Loucy (cell line): ENCODE measurements around the gene ZNRF2.

Source experiments
- EZH2phosphoT487 ChIP-seq: fragments of 200-600 bp; IDR thresholded peaks from 2 replicates; pipeline ENCODE4 v1.6.1; 2018; ENCODE audit warnings: antibody characterized with exemption, mild to moderate bottlenecking, moderate library complexity, borderline replicate concordance
- TF ChIP-seq, protein P1 (sequence below): fragments of 200-600 bp; sonication (generic); conservative IDR thresholded peaks from 2 replicates; pipeline ENCODE4 v1.5.1; 2014; ENCODE audit warnings: mild to moderate bottlenecking, antibody characterized with exemption, low read length

DNA sequence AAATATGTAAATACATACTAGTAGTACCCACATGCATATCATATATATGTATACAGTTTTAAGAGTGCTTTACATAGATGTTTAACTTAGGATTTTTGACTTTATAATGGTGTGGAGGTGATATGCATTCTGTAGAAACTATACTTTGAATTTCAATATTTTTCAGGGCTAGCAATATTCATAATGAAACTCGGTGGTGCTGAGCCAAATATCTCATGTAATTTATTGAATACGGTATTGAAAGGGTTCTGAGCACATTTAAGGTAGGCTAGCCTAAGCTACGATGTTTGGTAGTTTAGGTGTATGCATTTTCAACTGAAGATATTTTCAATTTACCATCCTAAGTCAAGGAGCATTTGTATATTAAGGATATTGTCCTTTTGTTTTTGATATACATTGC, 36.0 kb downstream of the ZNRF2 start:
- TF ChIP-seq, protein P1, sequence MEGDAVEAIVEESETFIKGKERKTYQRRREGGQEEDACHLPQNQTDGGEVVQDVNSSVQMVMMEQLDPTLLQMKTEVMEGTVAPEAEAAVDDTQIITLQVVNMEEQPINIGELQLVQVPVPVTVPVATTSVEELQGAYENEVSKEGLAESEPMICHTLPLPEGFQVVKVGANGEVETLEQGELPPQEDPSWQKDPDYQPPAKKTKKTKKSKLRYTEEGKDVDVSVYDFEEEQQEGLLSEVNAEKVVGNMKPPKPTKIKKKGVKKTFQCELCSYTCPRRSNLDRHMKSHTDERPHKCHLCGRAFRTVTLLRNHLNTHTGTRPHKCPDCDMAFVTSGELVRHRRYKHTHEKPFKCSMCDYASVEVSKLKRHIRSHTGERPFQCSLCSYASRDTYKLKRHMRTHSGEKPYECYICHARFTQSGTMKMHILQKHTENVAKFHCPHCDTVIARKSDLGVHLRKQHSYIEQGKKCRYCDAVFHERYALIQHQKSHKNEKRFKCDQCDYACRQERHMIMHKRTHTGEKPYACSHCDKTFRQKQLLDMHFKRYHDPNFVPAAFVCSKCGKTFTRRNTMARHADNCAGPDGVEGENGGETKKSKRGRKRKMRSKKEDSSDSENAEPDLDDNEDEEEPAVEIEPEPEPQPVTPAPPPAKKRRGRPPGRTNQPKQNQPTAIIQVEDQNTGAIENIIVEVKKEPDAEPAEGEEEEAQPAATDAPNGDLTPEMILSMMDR = no peak
- TF ChIP-seq EZH2phosphoT487 = no peak
